HG03558 (cell line): ENCODE measurements around the gene TINAGL1.

ENCODE experiments used
- ATAC-seq: cut with Tn5 transposase; IDR thresholded peaks from one replicate; pipeline ENCODE4 v1.9.1; 2021; ENCODE audit warnings: moderate number of reproducible peaks; ENCODE audit not compliant: unreplicated experiment; ENCODE audit errors: extremely low read depth

The TINAGL1 gene

DNA sequence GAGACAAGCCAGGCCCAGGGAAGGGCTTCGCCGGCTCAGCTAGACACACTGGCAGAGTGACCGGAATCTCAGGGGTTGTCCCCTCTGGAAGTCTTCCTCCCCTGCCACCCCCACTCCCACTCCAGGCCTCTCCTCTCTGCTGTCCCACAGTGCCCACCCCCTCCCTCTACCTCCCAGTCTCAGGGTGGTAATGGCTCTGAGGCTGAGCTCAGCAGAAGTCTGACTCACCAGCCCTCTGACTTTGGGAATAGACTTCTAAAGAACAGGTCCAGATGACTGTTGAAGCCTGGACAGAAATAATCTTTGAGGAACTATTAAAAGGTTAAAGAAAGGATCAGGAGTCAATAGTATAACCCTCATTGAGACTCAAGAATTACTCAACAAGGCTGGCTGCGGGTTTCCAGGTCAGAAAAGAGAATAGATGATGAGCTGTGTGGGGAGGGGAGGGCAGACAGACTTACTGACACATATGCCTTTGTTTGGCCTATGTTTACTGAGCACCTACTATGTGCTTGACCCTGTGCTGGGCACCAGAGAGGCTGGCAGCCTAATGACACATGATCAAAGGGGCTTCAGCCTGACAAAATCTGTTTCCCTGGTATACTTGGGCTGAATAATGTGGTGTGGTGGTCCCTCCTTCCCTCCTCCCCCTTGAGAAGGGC, 49.4 kb downstream of the TINAGL1 start:
- no peak for ATAC-seq

GRCh38 chr1:31626223-31627207, 50.2 kb downstream of the TINAGL1 start:
- no peak for ATAC-seq

DNA sequence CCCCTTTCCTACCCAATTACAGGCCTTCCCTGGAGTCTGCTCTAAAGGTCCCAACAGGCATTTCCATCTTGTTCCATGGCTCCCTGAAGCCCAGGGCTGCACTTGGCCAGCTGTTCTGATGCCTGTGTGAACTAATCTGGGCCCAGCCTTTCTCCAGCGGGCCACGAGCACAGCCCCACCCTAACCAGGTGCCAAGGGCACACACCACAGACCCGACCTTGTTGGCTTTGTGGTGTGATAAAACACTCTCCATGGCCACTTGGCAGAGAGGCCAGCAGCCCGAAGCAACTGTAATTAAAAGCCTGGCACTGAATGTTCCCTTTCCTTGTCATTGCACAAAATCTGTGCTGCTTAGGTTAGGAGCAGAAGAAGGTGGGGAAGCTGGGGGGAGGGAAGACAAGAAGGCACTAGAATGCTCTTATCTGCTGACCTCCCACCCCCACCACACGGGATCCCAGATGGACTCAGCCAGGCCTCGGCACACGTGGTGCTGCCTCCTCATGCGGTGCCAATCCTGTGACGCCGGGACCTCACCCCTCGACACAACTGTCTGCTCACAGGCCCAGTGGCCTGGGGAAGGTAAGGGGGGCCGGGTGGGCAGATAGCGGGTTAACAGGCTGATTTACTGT, 51.1 kb downstream of the TINAGL1 start:
- ATAC-seq: no peak

DNA sequence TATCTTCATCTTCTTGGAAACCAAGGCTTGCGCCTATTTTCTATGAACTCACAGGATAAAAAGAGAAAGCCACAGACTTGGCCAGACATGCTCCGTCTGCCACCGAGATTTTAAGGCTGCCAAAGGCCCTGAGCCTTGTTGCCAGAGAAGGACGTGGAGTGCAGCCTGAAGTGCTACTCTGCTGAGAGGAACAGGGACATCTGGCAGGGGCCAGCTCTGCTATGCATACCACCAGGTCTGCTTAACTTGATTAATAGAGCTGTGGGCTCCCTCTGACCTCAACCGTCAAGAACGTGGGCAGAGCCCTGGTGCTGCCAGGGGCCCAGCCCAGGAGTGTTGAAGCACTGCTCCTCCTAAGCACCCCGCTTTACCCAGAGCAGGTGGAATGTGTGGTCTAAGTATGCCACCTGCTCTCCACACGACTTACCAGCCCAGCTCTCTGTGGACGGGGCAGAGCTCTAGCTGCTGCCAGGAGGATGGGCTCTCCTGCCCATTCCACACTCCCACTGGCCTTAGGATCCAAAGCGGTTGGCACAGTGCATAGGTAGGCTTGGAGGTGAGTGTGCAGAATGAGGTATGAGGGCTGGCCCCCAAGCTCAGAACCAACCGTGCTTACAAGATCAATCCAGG, 51.7 kb downstream of the TINAGL1 start:
- ATAC-seq: no peak

DNA sequence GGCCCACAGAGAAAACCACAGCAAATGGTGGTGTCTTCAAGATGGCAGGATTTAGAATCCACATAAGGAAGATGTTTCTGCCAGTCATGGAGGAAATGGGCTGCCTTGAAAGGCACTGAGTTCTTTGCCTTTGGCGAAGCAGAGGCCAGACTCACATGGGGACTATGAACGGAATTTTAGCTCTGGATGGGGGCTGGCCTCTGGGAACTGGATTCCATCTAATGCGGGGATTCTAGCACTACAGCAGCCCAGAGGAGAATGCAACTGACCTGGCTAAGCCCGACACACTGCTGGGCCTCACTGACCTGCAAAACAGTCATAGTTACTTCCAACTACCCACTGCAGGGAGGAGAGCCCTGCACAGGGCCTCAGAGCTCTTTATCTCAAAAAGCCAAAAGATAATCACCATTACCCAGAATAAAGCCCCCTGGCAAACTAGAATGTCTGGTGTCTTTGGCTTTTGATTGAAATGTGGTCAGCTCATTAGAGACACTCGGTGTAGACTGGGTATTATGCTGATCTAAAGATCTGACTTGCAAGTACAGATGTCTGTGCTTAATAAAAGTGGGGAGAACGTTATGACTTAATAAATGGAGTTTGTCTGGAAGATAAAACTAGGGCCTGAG, 52.7 kb downstream of the TINAGL1 start:
- no peak for ATAC-seq

- ATAC-seq: no peak
Measured at GRCh38 chr1:31632649-31633048, 56.3 kb downstream of the TINAGL1 start.

DNA sequence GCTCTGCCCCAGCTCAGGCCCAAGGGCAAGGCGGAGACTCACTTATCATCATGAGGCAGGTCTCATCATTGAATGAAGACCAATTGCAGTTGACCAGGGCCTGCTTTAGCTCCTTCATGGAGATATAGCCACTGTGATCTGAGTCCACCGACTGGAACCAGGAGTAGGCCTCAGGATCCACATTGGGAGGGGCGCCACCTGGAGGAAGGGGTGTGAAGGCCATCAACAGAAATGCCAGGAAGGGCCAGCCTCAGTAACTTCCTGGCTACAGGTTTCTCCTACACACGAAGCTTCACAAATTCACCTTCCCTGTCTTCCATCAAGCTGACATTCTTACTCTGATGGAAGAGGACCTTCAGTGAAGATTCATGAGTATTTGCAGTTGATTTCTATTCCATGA, 56.8 kb downstream of the TINAGL1 start:
- ATAC-seq: no peak
